Caco-2 (cell line): ENCODE results near the gene WDFY2. TPM values are rescaled to one million over a fixed set of nuclear protein-coding genes. Genes with fewer than 3 reads are reported as not detected.

ENCODE experiments used
- BruUV-seq: library from RNA; stranded (reverse); fragments of 400-500 nt; replicated peaks from 2 replicates; lab custom pipeline; 2021; lab: Mats Ljungman, UMichigan
- CTCF ChIA-PET: fragments of 300-600 bp; sonication (Branson Sonifier 250); formaldehyde crosslinking; loops from one replicate; lab custom pipeline; 2022; ENCODE audit warnings: antibody characterized with exemption; lab: Charles Lee
- POLR2A ChIA-PET: fragments of 300-600 bp; sonication (Branson Sonifier 250); formaldehyde crosslinking; loops from one replicate; lab custom pipeline; 2022; ENCODE audit warnings: antibody characterized with exemption; lab: Charles Lee
- DNase-seq, 2 experiments: peaks; one replicate each; pipeline versions ENCODE4 v3.0.0 to v3.0.0-alpha.2; 2020 to 2022
- H3K27me3 ChIP-seq: replicated peaks from 2 replicates; pipeline ENCODE4 v1.6.0; 2011; ENCODE audit warnings: low read length; ENCODE audit not compliant: control insufficient read depth, insufficient read depth
- H3K36me3 ChIP-seq: 2 replicates; pipeline ENCODE4 v1.5.1; 2011; ENCODE audit warnings: low read length; ENCODE audit not compliant: control insufficient read depth, insufficient read depth
- H3K4me1 ChIP-seq: fragments of 250-450 bp; sonication (Bioruptor Pico); 2 replicates; pipeline ENCODE4 v1.5.1; 2020; ENCODE audit warnings: mild to moderate bottlenecking
- H3K4me3 ChIP-seq: 2 replicates; pipeline ENCODE4 v1.5.1; 2011; ENCODE audit warnings: low read depth, mild to moderate bottlenecking, control low read depth, low read length
- H3K9me3 ChIP-seq: fragments of 250-450 bp; sonication (Bioruptor Pico); 2 replicates; pipeline ENCODE4 v1.5.1; 2020; ENCODE audit warnings: mild to moderate bottlenecking, moderate library complexity
- H3K27ac Mint-ChIP-seq: one replicate; pipeline ENCODE4 v1.8.0; 2022; ENCODE audit warnings: mixed read lengths; ENCODE audit not compliant: unreplicated experiment
- H3K27me3 Mint-ChIP-seq: one replicate; pipeline ENCODE4 v1.8.0; 2022; ENCODE audit warnings: mixed read lengths; ENCODE audit not compliant: insufficient read depth, unreplicated experiment
- H3K36me3 Mint-ChIP-seq: one replicate; pipeline ENCODE4 v1.8.0; 2022; ENCODE audit warnings: mild to moderate bottlenecking, mixed read lengths; ENCODE audit not compliant: insufficient read depth, unreplicated experiment
- H3K4me1 Mint-ChIP-seq: one replicate; pipeline ENCODE4 v1.8.0; 2022; ENCODE audit warnings: low read depth, mixed read lengths; ENCODE audit not compliant: unreplicated experiment
- H3K4me3 Mint-ChIP-seq: one replicate; pipeline ENCODE4 v1.8.0; 2022; ENCODE audit warnings: mild to moderate bottlenecking, moderate library complexity, mixed read lengths; ENCODE audit not compliant: unreplicated experiment
- H3K9me3 Mint-ChIP-seq: one replicate; pipeline ENCODE4 v1.8.0; 2022; ENCODE audit warnings: mixed read lengths; ENCODE audit not compliant: unreplicated experiment
- intact Hi-C: fragments of 100-400 bp; cut with micrococcal nuclease; formaldehyde crosslinking; loops from one replicate; pipeline ENCODE4 v1.10.0; 2022; ENCODE audit not compliant: unreplicated experiment
- total RNA-seq: library from RNA; stranded (reverse); gene quantifications from 2 replicates; pipeline ENCODE4 v1.2.3, GENCODE V29; 2022
- TF ChIP-seq, protein P1 (sequence below), 2 experiments: fragments of 200-600 bp in 1 of 2; IDR thresholded peaks; 1 replicate in 1 of 2; 2 replicates in 1 of 2; pipeline versions ENCODE4 v1.5.1 to v1.8.0; 2011 to 2022; ENCODE audit warnings: antibody characterized with exemption in 1 of 2, control low read depth in 1 of 2, inconsistent platforms in 1 of 2, low read depth in 1 of 2, low read length in 1 of 2, mild to moderate bottlenecking in 1 of 2, moderate library complexity in 1 of 2; ENCODE audit not compliant: insufficient read depth in 1 of 2, severe bottlenecking in 1 of 2, unreplicated experiment in 1 of 2

WDFY2 gene
- total RNA-seq, 1 experiment from 2014 or later, result 9.2 TPM

- H3K9me3 ChIP-seq, result no peaks in the 10 kb centered on the region
- no peak overlapping the region for H3K4me3 ChIP-seq
- H3K36me3 ChIP-seq, result no peaks in the 10 kb centered on the region
- Mint-ChIP-seq H3K27me3 (no peaks in the 10 kb centered on the region), H3K4me3 (no peak overlapping the region), H3K27ac (no peak overlapping the region), H3K36me3 (no peaks in the 10 kb centered on the region), H3K9me3 (no peaks in the 10 kb centered on the region), H3K4me1 (no peaks in the 10 kb centered on the region)
- CTCF ChIA-PET, result interaction anchor here (0.6 kb wide), 1 partner anchor 35 kb away, joined by 3 read pairs; no protein-coding TSS in a partner anchor
- POLR2A ChIA-PET, result no interaction called here
- DNase-seq, result no peak
- no peaks in the 10 kb centered on the region for H3K4me1 ChIP-seq
- TF ChIP-seq, protein P1, sequence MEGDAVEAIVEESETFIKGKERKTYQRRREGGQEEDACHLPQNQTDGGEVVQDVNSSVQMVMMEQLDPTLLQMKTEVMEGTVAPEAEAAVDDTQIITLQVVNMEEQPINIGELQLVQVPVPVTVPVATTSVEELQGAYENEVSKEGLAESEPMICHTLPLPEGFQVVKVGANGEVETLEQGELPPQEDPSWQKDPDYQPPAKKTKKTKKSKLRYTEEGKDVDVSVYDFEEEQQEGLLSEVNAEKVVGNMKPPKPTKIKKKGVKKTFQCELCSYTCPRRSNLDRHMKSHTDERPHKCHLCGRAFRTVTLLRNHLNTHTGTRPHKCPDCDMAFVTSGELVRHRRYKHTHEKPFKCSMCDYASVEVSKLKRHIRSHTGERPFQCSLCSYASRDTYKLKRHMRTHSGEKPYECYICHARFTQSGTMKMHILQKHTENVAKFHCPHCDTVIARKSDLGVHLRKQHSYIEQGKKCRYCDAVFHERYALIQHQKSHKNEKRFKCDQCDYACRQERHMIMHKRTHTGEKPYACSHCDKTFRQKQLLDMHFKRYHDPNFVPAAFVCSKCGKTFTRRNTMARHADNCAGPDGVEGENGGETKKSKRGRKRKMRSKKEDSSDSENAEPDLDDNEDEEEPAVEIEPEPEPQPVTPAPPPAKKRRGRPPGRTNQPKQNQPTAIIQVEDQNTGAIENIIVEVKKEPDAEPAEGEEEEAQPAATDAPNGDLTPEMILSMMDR (IDR thresholded peaks at IDR 0.05; ENCODE audit: insufficient read depth in 1 of 2, low read depth in 1 of 2, low read length in 1 of 2, severe bottlenecking in 1 of 2, unreplicated experiment in 1 of 2), result no peak
- no peaks in the 10 kb centered on the region for H3K27me3 ChIP-seq
- intact Hi-C loops, result no loop called here
- BruUV-seq, result no TSS peak
These were observed 112.9 kb downstream of the WDFY2 start for GRCh38 chr13:51697181-51697580.

- POLR2A ChIA-PET, result no interaction called here
These were observed 113.6 kb downstream of the WDFY2 start for GRCh38 chr13:51697855-51698254.

DNA sequence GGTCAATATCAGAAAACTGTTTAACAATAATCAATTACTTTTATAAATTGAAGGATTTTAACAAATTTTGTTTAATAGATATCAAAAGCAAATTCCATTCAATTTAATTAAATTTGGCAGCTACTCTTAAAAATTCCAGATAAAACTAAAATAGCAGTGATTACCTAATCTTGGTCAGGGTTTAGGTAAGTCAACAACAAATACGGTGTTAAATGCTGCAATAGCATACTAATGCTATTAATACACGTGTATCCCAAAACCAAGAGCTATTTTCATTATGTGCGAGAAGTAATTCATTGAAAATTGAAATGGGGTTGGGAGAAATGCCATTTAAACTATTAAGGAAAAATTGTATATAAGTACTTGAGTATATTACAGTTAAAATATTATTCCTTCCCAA lies 114.1 kb downstream of the WDFY2 start:
- DNase-seq, result no peak
- Histone ChIP-seq H3K4me1 (no peaks in the 10 kb centered on the region), H3K36me3 (no peaks in the 10 kb centered on the region), H3K4me3 (no peak overlapping the region), H3K9me3 (no peaks in the 10 kb centered on the region), H3K27me3 (no peaks in the 10 kb centered on the region)
- BruUV-seq, result no TSS peak
- TF ChIP-seq, protein P1 (IDR thresholded peaks at IDR 0.05; ENCODE audit: insufficient read depth in 1 of 2, low read depth in 1 of 2, low read length in 1 of 2, severe bottlenecking in 1 of 2, unreplicated experiment in 1 of 2), result no peak
- no peaks in the 10 kb centered on the region for H3K4me1 Mint-ChIP-seq
- no peaks in the 10 kb centered on the region for H3K36me3 Mint-ChIP-seq
- intact Hi-C loops, result no loop called here
- H3K27ac Mint-ChIP-seq, result no peak overlapping the region
- H3K27me3 Mint-ChIP-seq, result no peaks in the 10 kb centered on the region
- H3K9me3 Mint-ChIP-seq, result no peaks in the 10 kb centered on the region
- no peak overlapping the region for H3K4me3 Mint-ChIP-seq
- ChIA-PET POLR2A (no interaction called here), CTCF (no interaction called here)

More at GRCh38 chr13:51697855-51698254, 113.6 kb downstream of the WDFY2 start:
- no peak overlapping the region for H3K4me3 ChIP-seq
- H3K27me3 ChIP-seq, result no peaks in the 10 kb centered on the region
- Mint-ChIP-seq H3K36me3 (no peaks in the 10 kb centered on the region), H3K27ac (no peak overlapping the region), H3K27me3 (no peaks in the 10 kb centered on the region), H3K9me3 (no peaks in the 10 kb centered on the region), H3K4me3 (no peak overlapping the region), H3K4me1 (no peaks in the 10 kb centered on the region)
- BruUV-seq, result no TSS peak
- H3K4me1 ChIP-seq, result no peaks in the 10 kb centered on the region
- TF ChIP-seq, protein P1 (IDR thresholded peaks at IDR 0.05; ENCODE audit: insufficient read depth in 1 of 2, low read depth in 1 of 2, low read length in 1 of 2, severe bottlenecking in 1 of 2, unreplicated experiment in 1 of 2), result no peak
- DNase-seq, result no peak
- CTCF ChIA-PET, result interaction anchor here (0.6 kb wide), 1 partner anchor 34 kb away, joined by 3 read pairs; no protein-coding TSS in a partner anchor
- intact Hi-C loops, result no loop called here
- no peaks in the 10 kb centered on the region for H3K36me3 ChIP-seq
- H3K9me3 ChIP-seq, result no peaks in the 10 kb centered on the region
